ENCODE data around the gene STRN4. TPM values are rescaled to one million over a fixed set of nuclear protein-coding genes. Genes with fewer than 3 reads are reported as not detected.

Gene STRN4
- total and polyA plus RNA-seq, 2 donors: 34.5 to 87.8 TPM

DNA sequence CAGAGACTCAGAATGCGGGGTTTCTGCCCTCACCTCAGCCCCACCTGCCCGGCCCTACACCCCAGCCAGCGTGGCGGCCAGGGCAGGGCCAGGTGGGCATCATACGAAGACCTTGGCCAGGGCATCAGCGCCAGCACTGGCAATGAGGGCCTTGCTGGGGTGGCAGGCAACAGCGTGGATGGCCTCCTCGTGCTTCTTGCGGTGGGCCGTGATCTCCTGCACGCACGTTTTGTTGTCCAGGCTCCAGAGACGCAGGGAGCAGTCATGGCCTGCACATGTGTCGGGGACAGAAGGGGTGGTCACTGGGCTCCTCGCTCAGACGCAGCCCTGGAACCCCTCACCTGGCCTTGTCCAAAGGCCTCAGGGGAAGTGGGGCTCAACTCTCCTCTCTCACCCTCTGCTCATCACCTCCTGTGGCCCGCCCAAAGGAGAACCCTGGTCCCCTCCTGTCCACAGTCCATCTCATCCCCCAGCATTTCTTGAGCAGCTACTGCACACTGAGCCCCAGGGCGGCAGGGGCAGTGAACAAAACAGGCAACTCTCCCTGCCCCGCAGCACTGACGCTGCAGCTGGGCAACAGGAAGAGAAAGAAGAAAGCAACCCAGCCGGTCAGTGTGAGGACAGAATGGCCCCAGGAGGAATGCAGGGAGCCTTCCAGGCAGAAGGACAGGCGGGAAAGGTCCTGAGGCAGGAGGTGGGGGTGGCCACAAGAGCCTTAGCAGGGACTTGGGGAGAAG is 25.6 kb downstream of the STRN4 start:
- Histone ChIP-seq H3K27ac (ENCODE audit: low read depth) (no peak overlapping the region), H3K36me3 (ENCODE audit: insufficient read depth) (peaks cover 10% of the 10 kb centered on the region), H3K4me1 (ENCODE audit: insufficient read depth) (no peaks in the 10 kb centered on the region), H3K4me3 (ENCODE audit: low read depth, low read length) (no peak overlapping the region)
- DNase-seq (ENCODE audit: extremely low spot score): no peak
- WGBS: 89% methylated on average over 22 of the region's 22 CpGs

DNA sequence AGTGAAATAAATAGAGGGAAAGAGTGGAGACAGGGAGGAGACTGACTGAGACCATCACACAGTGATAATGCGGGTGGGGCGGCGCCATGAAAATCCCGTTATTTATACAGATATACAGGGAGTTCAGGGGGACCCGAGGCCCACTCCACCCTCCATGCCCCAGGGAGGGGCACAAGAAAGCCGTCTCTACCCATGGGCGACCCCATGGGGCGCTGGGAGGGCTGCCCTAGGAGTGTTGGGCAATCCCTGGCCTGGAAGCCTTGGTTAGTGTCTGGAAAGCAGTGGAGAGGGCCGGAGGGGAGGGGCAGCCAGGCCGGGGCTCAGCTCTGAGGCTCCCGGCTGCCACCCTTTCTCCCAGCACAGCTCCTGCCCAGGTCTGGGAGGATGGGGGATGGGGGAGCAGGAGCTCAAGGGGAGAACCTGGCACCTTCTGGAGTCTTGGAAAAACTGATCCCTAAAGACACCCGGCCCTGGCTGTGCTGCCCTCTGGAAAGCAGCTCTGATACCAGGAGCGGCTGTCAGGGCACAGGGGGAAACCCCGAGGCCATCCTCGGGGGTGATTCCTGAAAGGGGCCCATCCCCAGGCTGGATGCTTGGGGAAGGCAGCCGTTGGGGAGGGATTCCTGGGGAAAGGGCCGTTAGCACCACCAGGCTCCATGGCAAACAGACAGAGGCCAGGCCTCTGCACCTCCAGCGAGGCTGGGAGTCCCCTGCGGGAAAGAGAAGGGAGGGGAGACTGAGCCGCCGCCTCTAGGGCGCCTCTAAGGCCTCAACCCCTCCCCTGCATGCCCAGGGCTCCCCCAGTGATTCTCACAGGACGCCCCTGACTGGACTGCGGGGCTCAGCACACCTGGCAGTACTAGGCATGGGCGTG is 26.4 kb downstream of the STRN4 start:
- DNase-seq (ENCODE audit: extremely low spot score): no peak
- Histone ChIP-seq H3K36me3 (ENCODE audit: insufficient read depth) (peaks cover 10% of the 10 kb centered on the region), H3K4me3 (ENCODE audit: low read depth, low read length) (no peak overlapping the region), H3K27ac (ENCODE audit: low read depth) (no peak overlapping the region), H3K4me1 (ENCODE audit: insufficient read depth) (no peaks in the 10 kb centered on the region)
- WGBS: 68% methylated on average over 25 of the region's 25 CpGs

GRCh38 chr19:46718934-46719622 is 27.2 kb downstream of the STRN4 start:
- Histone ChIP-seq H3K4me3 (ENCODE audit: low read depth, low read length) (no peak overlapping the region), H3K27ac (ENCODE audit: low read depth) (no peak overlapping the region), H3K4me1 (ENCODE audit: insufficient read depth) (no peaks in the 10 kb centered on the region), H3K36me3 (ENCODE audit: insufficient read depth) (peaks cover 10% of the 10 kb centered on the region)
- no peak for DNase-seq (ENCODE audit: extremely low spot score)
- 75% methylated on average over 15 of the region's 15 CpGs for WGBS

GRCh38 chr19:46718157-46718933 is 27.9 kb downstream of the STRN4 start:
- no peaks in the 10 kb centered on the region for H3K4me1 ChIP-seq (ENCODE audit: insufficient read depth)
- H3K36me3 ChIP-seq (ENCODE audit: insufficient read depth): peaks cover 10% of the 10 kb centered on the region
- no peak overlapping the region for H3K27ac ChIP-seq (ENCODE audit: low read depth)
- WGBS: 66% methylated on average over 17 of the region's 17 CpGs
- no peak for DNase-seq (ENCODE audit: extremely low spot score)
- no peak overlapping the region for H3K4me3 ChIP-seq (ENCODE audit: low read depth, low read length)

DNA sequence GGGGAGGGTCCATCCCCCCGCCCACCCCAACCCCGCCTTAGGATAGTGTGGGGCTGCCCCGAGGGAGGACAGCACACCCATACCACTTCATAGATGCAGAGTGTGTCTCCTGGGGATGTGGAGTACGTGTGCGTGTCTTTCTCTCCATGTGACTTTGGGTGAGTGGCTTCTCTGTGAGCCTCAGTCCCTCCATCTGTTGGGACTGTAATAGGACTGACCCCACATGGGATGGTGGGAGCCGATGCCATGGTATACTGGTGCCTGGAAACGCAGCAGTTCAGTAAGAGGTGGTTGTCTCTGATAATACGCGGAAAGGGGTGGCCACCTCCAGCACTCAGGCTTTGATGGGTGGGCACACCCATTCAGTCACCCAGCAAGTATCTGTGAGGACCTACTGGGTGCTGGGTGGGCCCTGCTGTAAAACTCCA is 28.5 kb downstream of the STRN4 start:
- no peaks in the 10 kb centered on the region for H3K4me1 ChIP-seq (ENCODE audit: insufficient read depth)
- H3K4me3 ChIP-seq (ENCODE audit: low read depth, low read length): peak overlapping the region; percentile 82
- peaks cover 6% of the 10 kb centered on the region for H3K36me3 ChIP-seq (ENCODE audit: insufficient read depth)
- WGBS: 25% methylated on average over 9 of the region's 9 CpGs
- H3K27ac ChIP-seq (ENCODE audit: low read depth): peak overlapping the region; percentile 85
- no peak for DNase-seq (ENCODE audit: extremely low spot score)

GRCh38 chr19:46717034-46717715 is 29.1 kb downstream of the STRN4 start, which contains the start of gene PRKD2:
PRKD2 (minus strand) TSS chr19:46717114; CDS start chr19:46716370, 744 bp downstream.
- peaks cover 5% of the 10 kb centered on the region for H3K36me3 ChIP-seq (ENCODE audit: insufficient read depth)
- H3K4me1 ChIP-seq (ENCODE audit: insufficient read depth): no peaks in the 10 kb centered on the region
- peak within 1 kb of the TSS; percentile 85 for H3K27ac ChIP-seq (ENCODE audit: low read depth)
- peak within 1 kb of the TSS; percentile 82 for H3K4me3 ChIP-seq (ENCODE audit: low read depth, low read length)
- peak; percentile 56 for DNase-seq (ENCODE audit: extremely low spot score)
- WGBS: 1% methylated on average over 52 of the region's 52 CpGs

GRCh38 chr19:46716672-46717033 is 29.6 kb downstream of the STRN4 start:
- Histone ChIP-seq H3K4me3 (ENCODE audit: low read depth, low read length) (peak overlapping the region; percentile 82), H3K36me3 (ENCODE audit: insufficient read depth) (peaks cover 5% of the 10 kb centered on the region), H3K4me1 (ENCODE audit: insufficient read depth) (no peaks in the 10 kb centered on the region), H3K27ac (ENCODE audit: low read depth) (peak overlapping the region; percentile 72)
- under 1% methylated on average over 20 of the region's 20 CpGs for WGBS
- no peak for DNase-seq (ENCODE audit: extremely low spot score)

GRCh38 chr19:46715975-46716671 is 30.1 kb downstream of the STRN4 start:
- Histone ChIP-seq H3K4me3 (ENCODE audit: low read depth, low read length) (peak overlapping the region; percentile 82), H3K27ac (ENCODE audit: low read depth) (peak overlapping the region; percentile 72), H3K36me3 (ENCODE audit: insufficient read depth) (peaks cover 5% of the 10 kb centered on the region), H3K4me1 (ENCODE audit: insufficient read depth) (no peaks in the 10 kb centered on the region)
- 2% methylated on average over 42 of the region's 42 CpGs for WGBS
- no peak for DNase-seq (ENCODE audit: extremely low spot score)

- H3K36me3 ChIP-seq (ENCODE audit: insufficient read depth): peaks cover 5% of the 10 kb centered on the region
- peak overlapping the region; percentile 82 for H3K4me3 ChIP-seq (ENCODE audit: low read depth, low read length)
- 23% methylated on average over 8 of the region's 8 CpGs for WGBS
- H3K4me1 ChIP-seq (ENCODE audit: insufficient read depth): no peaks in the 10 kb centered on the region
- no peak for DNase-seq (ENCODE audit: extremely low spot score)
- H3K27ac ChIP-seq (ENCODE audit: low read depth): peak overlapping the region; percentile 25
These were observed 30.7 kb downstream of the STRN4 start for GRCh38 chr19:46715620-46715974.

GRCh38 chr19:46714444-46715106 is 31.7 kb downstream of the STRN4 start:
- no peaks in the 10 kb centered on the region for H3K4me1 ChIP-seq (ENCODE audit: insufficient read depth)
- peak overlapping the region; percentile 88 for H3K4me3 ChIP-seq (ENCODE audit: low read depth, low read length)
- peak overlapping the region; percentile 80 for H3K27ac ChIP-seq (ENCODE audit: low read depth)
- 7% methylated on average over 12 of the region's 12 CpGs for WGBS
- DNase-seq (ENCODE audit: extremely low spot score): no peak
- H3K36me3 ChIP-seq (ENCODE audit: insufficient read depth): no peaks in the 10 kb centered on the region

GRCh38 chr19:46713781-46714443 is 32.3 kb downstream of the STRN4 start:
- Histone ChIP-seq H3K4me3 (ENCODE audit: low read depth, low read length) (peak overlapping the region; percentile 88), H3K4me1 (ENCODE audit: insufficient read depth) (no peaks in the 10 kb centered on the region), H3K36me3 (ENCODE audit: insufficient read depth) (no peaks in the 10 kb centered on the region), H3K27ac (ENCODE audit: low read depth) (peak overlapping the region; percentile 80)
- peak; percentile 87 for DNase-seq (ENCODE audit: extremely low spot score)
- WGBS: under 1% methylated on average over 39 of the region's 39 CpGs
